Muscle layer of colon (tissue), 2 donors: ENCODE measurements around the gene PRLH.

Experiments used
- H3K27ac ChIP-seq: one replicate; pipeline ENCODE4 v1.7.0; 2013; ENCODE audit warnings: low read depth, mild to moderate bottlenecking, low read length, moderate library complexity
- H3K27me3 ChIP-seq, 2 donors: one replicate each; pipeline ENCODE4 v1.7.0; 2013; ENCODE audit warnings: low read length in 2 of 2, mild to moderate bottlenecking in 2 of 2; ENCODE audit not compliant: insufficient read depth in 2 of 2, control insufficient read depth in 1 of 2
- H3K36me3 ChIP-seq: one replicate; pipeline ENCODE4 v1.7.0; 2013; ENCODE audit warnings: mild to moderate bottlenecking, low read length; ENCODE audit not compliant: insufficient read depth
- H3K4me1 ChIP-seq: one replicate; pipeline ENCODE4 v1.7.0; 2013; ENCODE audit warnings: mild to moderate bottlenecking, low read length; ENCODE audit not compliant: insufficient read depth
- H3K4me3 ChIP-seq, 2 donors: one replicate each; pipeline ENCODE4 v1.7.0; 2013; ENCODE audit warnings: low read length in 2 of 2, low read depth in 1 of 2, mild to moderate bottlenecking in 1 of 2, moderate library complexity in 1 of 2
- H3K9ac ChIP-seq: one replicate; pipeline ENCODE4 v1.7.0; 2013; ENCODE audit warnings: low read length
- H3K9me3 ChIP-seq: one replicate; pipeline ENCODE4 v1.7.0; 2013; ENCODE audit warnings: mild to moderate bottlenecking, low read length
- donor health status: abdominal sarcoma.
- donor health status: Adenocarcinoma of cecum.

PRLH gene, protein sequence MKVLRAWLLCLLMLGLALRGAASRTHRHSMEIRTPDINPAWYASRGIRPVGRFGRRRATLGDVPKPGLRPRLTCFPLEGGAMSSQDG

DNA sequence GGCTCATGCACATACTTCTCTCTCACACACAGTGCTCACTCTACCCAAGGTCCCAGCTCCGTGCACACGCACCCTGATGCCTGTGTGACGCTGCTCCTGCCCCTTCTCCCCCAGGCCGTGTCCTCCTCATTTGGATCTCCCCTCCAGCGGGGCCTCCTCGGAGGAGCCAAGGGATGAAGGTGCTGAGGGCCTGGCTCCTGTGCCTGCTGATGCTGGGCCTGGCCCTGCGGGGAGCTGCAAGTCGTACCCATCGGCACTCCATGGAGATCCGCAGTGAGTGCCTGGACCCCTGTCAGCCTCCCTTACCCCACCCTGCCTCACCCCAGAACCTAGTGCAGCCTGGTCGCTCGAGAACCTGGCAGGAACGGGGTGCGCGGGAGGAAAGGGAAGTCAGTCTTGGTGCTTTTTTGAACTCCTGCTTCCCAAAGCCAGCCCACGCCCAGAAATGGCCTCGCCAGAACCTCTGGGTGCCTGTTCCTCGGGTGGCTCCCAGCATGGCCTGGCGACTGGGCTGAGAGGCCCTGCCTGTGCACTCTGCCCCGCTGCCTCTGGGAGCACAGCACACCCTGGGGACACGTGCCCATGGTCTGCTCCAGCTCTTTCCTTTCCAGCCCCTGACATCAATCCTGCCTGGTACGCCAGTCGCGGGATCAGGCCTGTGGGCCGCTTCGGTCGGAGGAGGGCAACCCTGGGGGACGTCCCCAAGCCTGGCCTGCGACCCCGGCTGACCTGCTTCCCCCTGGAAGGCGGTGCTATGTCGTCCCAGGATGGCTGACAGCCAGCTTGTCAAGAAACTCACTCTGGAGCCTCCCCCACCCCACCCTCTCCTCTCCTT is at the start of gene PRLH:
PRLH (plus strand) TSS at position 174 of the 835 bp plus-strand sequence; CDS start at position 174, 0 bp downstream.
- H3K9ac ChIP-seq = no peak within 1 kb of the TSS

GRCh38 chr2:237517163-237517562 is 49.2 kb upstream of the PRLH start:
- H3K27ac ChIP-seq = no peak overlapping the region
- no peak overlapping the region for H3K4me3 ChIP-seq
- no peak overlapping the region for H3K9ac ChIP-seq
- no peaks in the 10 kb centered on the region for H3K27me3 ChIP-seq
- H3K36me3 ChIP-seq = no peaks in the 10 kb centered on the region
- no peaks in the 10 kb centered on the region for H3K9me3 ChIP-seq
- H3K4me1 ChIP-seq = peaks cover 20% of the 10 kb centered on the region

More for the DNA sequence above, at the start of gene PRLH:
- Histone ChIP-seq H3K27me3 (peaks cover 0 to 13% of the 10 kb centered on the region in 2 donors), H3K9me3 (no peaks in the 10 kb centered on the region), H3K27ac (no peak within 1 kb of the TSS), H3K36me3 (no peaks in the 10 kb centered on the region), H3K4me1 (peaks cover 1% of the 10 kb centered on the region), H3K4me3 (no peak within 1 kb of the TSS)

DNA sequence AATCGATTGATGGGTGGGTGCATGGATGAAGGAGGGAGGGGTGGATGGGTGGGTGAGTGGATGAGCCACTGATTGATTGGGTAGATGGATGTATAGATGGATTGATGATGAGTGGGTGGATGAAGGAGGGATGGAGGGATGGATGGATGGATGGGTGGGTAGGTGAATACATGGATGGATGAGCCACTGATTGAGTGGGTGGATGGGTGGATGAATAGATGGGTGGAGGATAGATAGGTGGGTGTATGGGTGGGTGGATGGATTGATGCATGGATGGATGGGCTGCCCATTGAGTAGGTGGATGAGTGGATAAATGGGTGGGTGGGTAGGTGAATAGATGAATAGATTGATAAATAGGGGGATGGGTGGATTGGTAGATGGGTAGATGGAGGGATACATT is 48.4 kb upstream of the PRLH start:
- Histone ChIP-seq H3K4me1 (peaks cover 13% of the 10 kb centered on the region), H3K27me3 (no peaks in the 10 kb centered on the region), H3K36me3 (no peaks in the 10 kb centered on the region), H3K9ac (no peak overlapping the region), H3K27ac (no peak overlapping the region), H3K9me3 (no peaks in the 10 kb centered on the region), H3K4me3 (no peak overlapping the region)

DNA sequence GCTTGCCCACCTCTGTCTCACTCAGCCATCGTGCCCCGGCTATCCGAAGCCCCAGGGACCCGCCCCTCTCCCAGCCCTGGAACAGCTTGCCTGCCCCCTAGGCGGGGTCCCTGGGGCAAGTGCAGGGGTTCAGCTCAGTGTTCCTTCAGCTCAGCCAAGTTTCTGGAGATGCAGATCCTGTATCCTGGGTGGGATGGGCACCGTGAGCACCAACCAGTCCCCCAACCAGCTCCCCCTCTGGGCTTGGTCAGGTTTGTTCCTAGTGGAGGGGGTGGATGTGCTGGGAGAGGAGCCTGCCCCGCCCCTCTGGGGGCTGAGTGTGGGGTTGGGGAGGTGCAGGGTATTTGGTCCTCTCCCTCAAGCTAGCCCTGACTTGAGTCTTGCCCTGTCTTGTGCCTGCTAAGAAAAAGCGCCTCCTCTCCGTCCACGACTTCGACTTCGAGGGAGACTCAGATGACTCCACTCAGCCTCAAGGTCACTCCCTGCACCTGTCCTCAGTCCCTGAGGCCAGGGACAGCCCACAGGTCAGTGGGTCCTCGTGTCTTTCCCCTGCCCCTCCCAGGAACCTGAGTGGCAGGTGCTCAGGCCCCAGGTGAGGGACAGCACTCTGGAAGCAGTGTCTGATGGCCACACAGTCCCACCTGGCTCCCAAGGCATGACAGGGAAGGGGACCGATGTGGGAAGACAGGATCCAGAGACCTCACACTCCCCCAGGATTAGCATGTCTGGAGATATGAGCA is 46.7 kb upstream of the PRLH start:
- Histone ChIP-seq H3K4me1 (no peaks in the 10 kb centered on the region), H3K27ac (no peak overlapping the region), H3K27me3 (no peaks in the 10 kb centered on the region)

DNA sequence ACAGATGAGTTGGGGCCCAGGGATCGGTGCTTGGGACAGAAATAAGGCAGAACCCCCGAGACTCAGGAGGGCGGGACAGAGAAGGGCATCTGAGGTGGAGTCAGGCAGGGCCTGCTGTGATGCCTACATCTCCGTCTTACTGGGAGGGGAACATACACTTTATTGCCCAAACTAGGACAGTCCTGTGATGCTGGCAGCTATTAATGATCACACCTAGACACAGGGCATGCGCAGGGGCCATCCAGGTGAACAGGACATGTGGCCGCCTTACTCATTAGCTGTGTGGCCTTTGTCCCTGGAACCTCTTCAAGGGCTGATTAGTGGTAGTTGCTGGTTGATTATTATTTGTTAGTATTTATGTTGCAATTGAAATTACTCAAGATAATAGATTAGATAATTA is 46.1 kb upstream of the PRLH start:
- Histone ChIP-seq H3K4me1 (no peaks in the 10 kb centered on the region), H3K9ac (no peak overlapping the region), H3K4me3 (no peak overlapping the region), H3K27ac (no peak overlapping the region), H3K27me3 (no peaks in the 10 kb centered on the region), H3K36me3 (no peaks in the 10 kb centered on the region), H3K9me3 (no peaks in the 10 kb centered on the region)

More for the DNA sequence above, 46.7 kb upstream of the PRLH start:
- Histone ChIP-seq H3K4me3 (no peak overlapping the region), H3K9ac (no peak overlapping the region), H3K9me3 (no peaks in the 10 kb centered on the region), H3K36me3 (no peaks in the 10 kb centered on the region)

GRCh38 chr2:237524631-237525030 is 41.7 kb upstream of the PRLH start:
- Histone ChIP-seq H3K9ac (no peak overlapping the region), H3K4me3 (no peak overlapping the region), H3K9me3 (no peaks in the 10 kb centered on the region), H3K27ac (no peak overlapping the region), H3K27me3 (no peaks in the 10 kb centered on the region), H3K36me3 (no peaks in the 10 kb centered on the region), H3K4me1 (no peaks in the 10 kb centered on the region)

DNA sequence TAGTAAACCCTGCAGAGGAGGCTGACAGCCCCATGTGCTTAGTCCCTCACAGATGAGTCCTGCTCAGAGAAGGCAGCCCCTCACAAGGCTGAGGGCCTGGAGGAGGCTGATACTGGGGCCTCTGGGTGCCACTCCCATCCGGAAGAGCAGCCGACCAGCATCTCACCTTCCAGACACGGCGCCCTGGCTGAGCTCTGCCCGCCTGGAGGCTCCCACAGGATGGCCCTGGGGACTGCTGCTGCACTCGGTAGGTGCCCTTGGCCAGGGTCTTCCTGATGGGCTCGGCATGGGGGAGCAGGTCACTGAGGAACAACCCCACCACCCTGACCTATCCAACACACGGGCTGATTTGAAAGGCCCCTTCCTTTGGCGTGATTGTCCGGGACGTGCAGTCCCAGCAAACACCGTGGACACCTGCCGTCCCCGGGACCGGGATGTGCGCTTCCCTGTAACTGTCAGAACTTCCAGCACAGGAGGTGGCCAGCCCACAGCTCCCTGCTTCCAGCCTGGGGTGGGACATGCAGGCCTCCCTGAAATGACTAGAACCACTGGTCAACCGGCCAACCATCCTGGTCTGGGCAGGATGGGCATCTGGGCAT is 40.7 kb upstream of the PRLH start:
- no peak overlapping the region for H3K4me3 ChIP-seq
- no peak overlapping the region for H3K27ac ChIP-seq
- no peaks in the 10 kb centered on the region for H3K36me3 ChIP-seq
- H3K4me1 ChIP-seq = no peaks in the 10 kb centered on the region
- no peaks in the 10 kb centered on the region for H3K27me3 ChIP-seq
- H3K9ac ChIP-seq = no peak overlapping the region
- no peaks in the 10 kb centered on the region for H3K9me3 ChIP-seq

DNA sequence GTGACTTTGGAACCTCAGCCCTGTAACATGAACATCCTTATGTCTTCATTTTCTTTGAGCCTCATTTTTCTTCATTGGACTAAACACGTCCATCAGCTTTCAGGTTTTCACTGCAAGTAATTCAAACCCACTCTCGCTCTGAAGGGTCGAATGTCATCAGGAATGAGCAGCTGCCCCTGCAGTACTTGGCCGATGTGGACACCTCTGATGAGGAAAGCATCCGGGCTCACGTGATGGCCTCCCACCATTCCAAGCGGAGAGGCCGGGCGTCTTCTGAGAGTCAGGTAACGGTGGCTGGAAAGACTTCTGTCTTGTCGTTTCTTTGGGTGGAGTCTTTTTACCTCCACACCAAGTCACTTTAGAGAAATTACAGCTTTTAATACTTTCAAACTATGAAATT is 39.1 kb upstream of the PRLH start:
- Histone ChIP-seq H3K9ac (no peak overlapping the region), H3K27me3 (no peaks in the 10 kb centered on the region), H3K36me3 (no peaks in the 10 kb centered on the region), H3K4me1 (no peaks in the 10 kb centered on the region), H3K4me3 (no peak overlapping the region), H3K9me3 (no peaks in the 10 kb centered on the region), H3K27ac (no peak overlapping the region)

DNA sequence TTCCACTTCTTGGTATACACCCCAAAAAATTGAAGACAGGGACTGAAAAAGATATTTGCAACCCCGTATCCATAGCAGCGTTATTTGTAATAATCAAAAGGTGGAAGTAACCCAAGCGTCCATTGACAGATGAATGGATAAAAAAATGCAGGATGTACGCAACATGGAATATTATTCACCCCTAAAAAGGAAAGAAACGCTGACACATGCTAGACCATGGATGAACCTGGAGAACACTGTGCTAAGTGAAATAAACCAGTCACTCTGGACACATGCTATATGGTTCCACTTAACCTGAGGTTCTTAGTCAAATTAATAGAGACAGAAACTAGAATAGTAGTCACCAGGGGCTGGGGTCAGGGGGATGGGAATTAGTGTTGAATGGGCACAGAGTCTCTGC is 38.6 kb upstream of the PRLH start:
- no peaks in the 10 kb centered on the region for H3K36me3 ChIP-seq
- H3K27me3 ChIP-seq = no peaks in the 10 kb centered on the region
- H3K4me1 ChIP-seq = no peaks in the 10 kb centered on the region
- H3K9me3 ChIP-seq = no peaks in the 10 kb centered on the region
- H3K27ac ChIP-seq = no peak overlapping the region
- H3K9ac ChIP-seq = no peak overlapping the region
- H3K4me3 ChIP-seq = no peak overlapping the region

DNA sequence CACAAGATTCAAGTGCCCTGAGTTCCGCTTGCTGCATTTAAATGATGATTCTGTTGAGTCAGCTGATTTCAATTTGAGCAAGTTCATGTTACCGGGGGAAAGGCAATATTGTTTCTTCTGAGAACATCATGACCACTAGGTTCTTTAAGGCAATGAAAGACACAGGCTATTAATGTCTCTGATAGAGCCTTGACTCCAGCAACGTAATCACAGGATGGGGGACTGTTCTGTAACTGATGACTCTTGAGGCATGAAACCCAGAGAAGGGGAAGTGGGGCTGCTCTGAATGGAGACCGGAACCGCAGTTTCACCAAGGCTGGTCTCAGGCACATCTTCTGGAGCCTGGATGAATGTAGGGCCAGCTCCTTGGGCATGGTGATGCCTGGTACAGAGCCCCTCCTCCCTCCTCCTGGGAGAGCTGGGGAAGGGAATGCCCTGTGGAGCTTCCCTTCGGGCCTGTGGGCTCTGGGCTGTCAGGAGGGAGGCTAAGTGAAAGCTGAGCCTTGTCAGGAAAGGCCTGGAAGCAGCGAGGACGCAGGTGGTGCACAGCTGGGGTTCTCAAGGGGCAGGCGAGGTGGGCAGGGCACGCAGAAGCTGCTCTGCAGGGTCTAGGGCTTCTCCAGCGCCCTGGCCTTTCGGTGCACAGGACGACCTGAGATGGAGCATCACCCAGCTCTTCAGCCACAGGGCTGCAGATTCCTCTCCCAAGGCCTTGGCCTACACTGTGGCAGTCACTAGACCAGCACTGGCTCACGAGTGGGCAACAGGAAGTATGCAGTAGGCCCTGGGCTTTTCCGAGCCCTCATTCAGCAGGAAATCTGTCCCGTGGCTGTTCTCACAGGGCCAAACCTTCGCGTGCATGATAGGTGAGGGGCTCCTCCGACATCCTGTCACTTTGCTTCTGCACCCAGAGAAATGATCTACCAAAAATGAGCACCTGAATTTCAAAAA is 36.6 kb upstream of the PRLH start:
- Histone ChIP-seq H3K36me3 (no peaks in the 10 kb centered on the region), H3K9me3 (no peaks in the 10 kb centered on the region), H3K9ac (no peak overlapping the region), H3K27me3 (no peaks in the 10 kb centered on the region), H3K27ac (no peak overlapping the region), H3K4me1 (no peaks in the 10 kb centered on the region), H3K4me3 (no peak overlapping the region)
